Hepatocyte (in vitro differentiated cells): ENCODE results near the gene AGPS.

ENCODE experiments used
- CTCF ChIP-seq: fragments of 200-600 bp; sonication (generic); IDR thresholded peaks from 2 replicates; pipeline ENCODE4 v1.5.1; 2016; ENCODE audit warnings: antibody characterized with exemption, mild to moderate bottlenecking; ENCODE audit not compliant: poor library complexity
- EZH2 ChIP-seq: fragments of 200-600 bp; sonication (generic); IDR thresholded peaks from 2 replicates; pipeline ENCODE4 v1.6.1; 2016; ENCODE audit warnings: antibody characterized with exemption, mild to moderate bottlenecking, borderline replicate concordance
- EZH2phosphoT487 ChIP-seq: fragments of 200-600 bp; sonication (generic); IDR thresholded peaks from one replicate; pipeline ENCODE4 v1.6.1; 2018; ENCODE audit warnings: antibody characterized with exemption, mild to moderate bottlenecking, low read depth, moderate library complexity; ENCODE audit not compliant: unreplicated experiment, severe bottlenecking

- TF ChIP-seq CTCF: no peak
- TF ChIP-seq EZH2phosphoT487: no peak
- no peak for TF ChIP-seq EZH2
These were observed 56.6 kb downstream of the AGPS start for GRCh38 chr2:177449159-177449558.
